Activated CD8-positive, alpha-beta memory T cell treated with anti-CD3 and anti-CD28 coated beads, Interleukin-2, amount 50 U/mL, for 24 hours (primary cell): ENCODE data around the gene PPP1R2C.

Experiments used
- DNase-seq: peaks from one replicate; pipeline ENCODE4 v3.0.0-alpha.2; 2020; ENCODE audit errors: extremely low read depth

Gene PPP1R2C

DNA sequence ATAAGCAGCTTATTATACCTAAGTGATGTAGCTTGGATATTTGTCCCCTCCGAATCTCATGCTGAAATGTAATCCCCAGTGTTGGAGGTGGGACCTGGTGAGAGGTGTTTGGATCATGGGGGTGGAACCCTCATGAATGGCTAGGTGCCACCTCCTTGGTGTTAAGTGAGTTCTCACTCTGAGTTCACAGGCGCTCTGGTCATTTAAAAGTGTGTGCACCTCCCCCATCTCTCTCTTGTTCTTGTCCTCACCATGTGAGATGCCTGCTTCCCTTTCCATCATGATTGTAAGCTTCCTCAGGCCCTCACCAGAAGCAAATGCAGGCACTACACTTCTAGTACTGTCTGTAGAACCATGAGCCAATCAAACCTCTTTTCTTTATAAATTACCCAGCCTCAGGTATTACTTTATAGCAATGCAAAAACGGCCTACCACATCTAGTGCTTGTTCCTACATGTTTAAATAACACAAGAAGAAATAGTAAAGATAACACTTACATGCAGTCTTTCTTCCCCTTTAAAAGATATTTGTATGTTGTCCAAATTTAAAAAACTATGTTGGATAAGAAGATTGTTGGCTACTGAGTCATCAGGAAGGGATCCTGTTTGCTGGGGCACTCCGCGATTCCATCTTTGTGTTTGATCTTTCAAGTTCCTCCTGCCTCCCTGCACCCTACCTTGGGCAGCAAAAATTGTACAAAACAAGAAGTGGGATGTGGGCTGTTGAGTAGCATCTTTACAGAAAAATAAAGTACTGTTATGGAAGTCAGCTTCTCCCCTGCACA, 29.7 kb downstream of the PPP1R2C start:
- DNase-seq = no peak

DNA sequence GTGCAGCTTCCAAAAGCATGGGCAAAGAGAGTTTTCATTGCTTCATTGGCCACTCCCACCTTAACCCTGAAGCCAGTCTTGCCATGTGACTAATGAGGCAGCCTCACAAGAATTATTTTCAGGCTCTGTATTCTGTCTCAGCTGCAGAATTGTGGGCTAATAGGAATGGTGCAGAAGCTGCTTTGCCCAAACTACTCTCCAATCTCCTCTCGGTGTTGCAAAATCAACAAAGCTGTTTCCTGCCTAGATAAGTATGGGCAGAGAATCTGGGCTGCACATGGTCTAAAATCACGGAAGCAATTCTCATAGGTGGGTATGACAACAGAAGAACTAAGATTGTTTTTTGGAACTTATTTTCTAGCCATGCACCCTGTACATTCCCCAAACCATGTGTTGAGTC, 31.4 kb downstream of the PPP1R2C start:
- DNase-seq = no peak

DNA sequence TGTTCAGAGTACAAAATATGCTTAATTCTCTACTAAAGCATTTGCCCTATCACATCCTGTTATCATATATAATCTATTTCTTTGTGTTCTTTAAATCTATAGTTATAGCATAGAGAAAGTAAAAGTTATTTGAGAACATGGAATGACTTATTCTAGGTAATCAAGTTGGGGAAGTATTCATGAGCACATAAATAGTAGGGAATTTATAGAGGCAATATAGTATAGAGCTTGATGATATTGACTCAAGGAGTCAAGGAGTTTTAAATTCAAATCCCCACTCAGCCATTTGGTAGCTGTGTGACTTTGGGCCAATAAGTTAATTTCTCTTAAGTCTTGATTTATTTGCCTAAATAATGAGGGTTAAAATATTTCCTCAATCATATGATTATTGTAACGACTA, 37.5 kb downstream of the PPP1R2C start:
- DNase-seq = no peak

DNA sequence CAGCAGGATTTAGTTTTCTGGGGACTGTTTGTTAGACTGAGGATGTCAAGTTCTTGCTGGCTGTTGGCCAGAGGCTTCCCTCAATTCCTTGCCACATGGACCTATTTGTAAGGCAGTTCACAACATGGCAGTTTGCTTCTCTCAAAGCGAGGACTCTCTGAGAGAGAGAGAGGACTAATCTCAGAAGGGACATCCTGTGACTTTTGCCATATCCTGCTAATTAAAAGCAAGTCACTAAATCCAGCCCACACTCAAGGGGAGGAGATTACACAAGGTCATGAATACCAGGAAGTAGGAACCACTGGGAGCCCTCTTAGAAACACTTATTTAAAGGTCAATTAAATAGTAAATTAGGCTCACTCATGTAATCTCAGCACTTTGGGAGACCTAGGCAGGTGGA, 38.2 kb downstream of the PPP1R2C start:
- DNase-seq = no peak

DNA sequence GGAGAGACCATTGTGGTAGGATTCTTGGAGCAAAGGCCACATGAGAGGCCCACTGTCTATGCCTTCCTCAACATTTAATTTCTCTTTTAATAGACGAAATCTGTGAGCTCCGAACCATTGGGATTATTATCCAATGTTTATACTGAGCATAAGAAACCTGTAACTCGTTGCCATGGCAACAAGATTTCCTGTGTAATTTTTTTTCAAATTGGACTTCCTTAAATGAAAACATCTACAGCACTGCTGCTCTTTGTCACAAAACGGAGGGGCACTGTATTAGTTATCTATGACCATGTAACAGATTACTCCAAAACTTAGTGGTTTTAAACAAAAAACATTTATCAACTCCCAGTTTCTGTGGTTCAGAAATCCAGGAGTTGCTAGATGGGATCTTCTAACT, 38.7 kb downstream of the PPP1R2C start:
- DNase-seq = no peak

DNA sequence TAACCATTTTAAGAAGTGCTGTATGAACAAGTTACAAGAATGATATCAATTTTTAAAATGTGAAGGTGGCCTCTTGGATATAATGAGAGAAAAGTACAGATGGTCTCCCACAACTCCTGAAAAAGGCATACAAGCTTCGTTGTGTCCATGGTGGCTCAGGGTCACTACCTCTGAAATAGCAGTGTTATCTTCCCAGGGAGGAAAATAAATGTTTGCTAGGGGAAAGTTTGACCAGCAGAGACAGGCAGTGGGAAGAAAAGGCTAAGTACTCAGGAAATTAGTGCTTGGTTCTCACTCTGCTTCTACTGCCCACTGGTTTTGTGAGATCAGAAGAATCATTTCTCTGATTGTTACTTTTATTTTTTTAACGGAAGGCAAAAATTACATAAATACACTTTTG, 39.4 kb downstream of the PPP1R2C start:
- DNase-seq = no peak

DNA sequence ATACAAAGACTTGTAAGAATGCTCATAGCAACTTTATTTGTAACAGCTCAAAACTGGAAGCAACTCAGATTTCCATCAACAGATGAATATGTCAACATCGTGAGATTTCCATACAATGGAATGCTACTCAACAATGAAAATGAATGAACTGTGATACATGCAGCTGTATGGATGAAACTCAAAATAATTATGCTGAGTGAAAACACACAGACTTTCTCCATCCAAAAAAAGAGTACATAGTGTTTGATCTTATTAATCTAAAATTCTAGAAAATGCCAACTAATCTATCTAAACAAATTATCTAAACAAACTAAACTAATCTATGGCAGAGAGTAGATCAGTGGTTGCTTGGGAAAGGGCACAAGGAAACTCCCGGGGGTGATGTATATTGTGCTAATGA, 42.7 kb downstream of the PPP1R2C start:
- no peak for DNase-seq

DNA sequence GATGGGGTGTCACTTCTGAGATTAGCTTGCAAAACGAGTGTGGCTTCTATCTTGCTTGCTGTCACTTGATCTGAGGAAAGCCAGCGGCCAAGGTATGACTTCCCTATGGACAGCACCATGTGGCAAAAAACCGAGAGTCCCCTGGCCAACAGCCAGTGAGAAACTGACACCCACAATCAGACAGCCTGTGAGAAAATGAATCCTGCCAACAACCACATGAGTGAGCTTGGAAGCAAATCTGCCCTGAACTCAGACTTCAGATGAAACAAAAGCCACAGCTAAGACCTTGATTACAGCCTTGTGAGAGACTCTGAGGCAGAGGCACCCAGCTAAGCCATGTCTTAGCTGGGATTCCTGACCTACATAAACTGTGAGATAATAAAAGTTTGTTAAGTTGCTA, 45.5 kb downstream of the PPP1R2C start:
- DNase-seq = no peak
